Mucosa of stomach (tissue), 1 donor: Measurements from ENCODE around the gene NBPF15.
"Not testable (repeated sequence)": the region's sequence is repeated elsewhere in the genome, so short reads cannot be mapped to it uniquely, and the experiment has no call there.

Experiments used
- H3K27me3 ChIP-seq: one replicate; pipeline ENCODE4 v1.7.0; 2013; ENCODE audit warnings: mild to moderate bottlenecking, low read length; ENCODE audit not compliant: control insufficient read depth, insufficient read depth
- H3K36me3 ChIP-seq: one replicate; pipeline ENCODE4 v1.7.0; 2013; ENCODE audit warnings: low read length; ENCODE audit not compliant: control insufficient read depth, insufficient read depth
- H3K4me1 ChIP-seq: one replicate; pipeline ENCODE4 v1.7.0; 2013; ENCODE audit warnings: mild to moderate bottlenecking, low read length; ENCODE audit not compliant: control insufficient read depth, insufficient read depth
- H3K4me3 ChIP-seq: one replicate; pipeline ENCODE4 v1.7.0; 2013; ENCODE audit warnings: low read length
- H3K9ac ChIP-seq: one replicate; pipeline ENCODE4 v1.7.0; 2013; ENCODE audit warnings: mild to moderate bottlenecking, low read length, moderate library complexity
- H3K9me3 ChIP-seq: one replicate; pipeline ENCODE4 v1.7.0; 2013; ENCODE audit warnings: mild to moderate bottlenecking, low read length, moderate library complexity; ENCODE audit not compliant: control insufficient read depth
- donor health status: Pancreatic carcinoma.

The NBPF15 gene, protein sequence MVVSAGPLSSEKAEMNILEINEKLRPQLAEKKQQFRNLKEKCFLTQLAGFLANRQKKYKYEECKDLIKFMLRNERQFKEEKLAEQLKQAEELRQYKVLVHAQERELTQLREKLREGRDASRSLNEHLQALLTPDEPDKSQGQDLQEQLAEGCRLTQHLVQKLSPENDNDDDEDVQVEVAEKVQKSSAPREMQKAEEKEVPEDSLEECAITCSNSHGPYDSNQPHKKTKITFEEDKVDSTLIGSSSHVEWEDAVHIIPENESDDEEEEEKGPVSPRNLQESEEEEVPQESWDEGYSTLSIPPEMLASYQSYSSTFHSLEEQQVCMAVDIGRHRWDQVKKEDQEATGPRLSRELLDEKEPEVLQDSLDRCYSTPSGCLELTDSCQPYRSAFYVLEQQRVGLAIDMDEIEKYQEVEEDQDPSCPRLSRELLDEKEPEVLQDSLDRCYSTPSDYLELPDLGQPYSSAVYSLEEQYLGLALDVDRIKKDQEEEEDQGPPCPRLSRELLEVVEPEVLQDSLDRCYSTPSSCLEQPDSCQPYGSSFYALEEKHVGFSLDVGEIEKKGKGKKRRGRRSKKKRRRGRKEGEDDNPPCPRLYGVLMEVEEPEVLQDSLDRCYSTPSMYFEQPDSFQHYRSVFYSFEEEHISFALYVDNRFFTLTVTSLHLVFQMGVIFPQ

DNA sequence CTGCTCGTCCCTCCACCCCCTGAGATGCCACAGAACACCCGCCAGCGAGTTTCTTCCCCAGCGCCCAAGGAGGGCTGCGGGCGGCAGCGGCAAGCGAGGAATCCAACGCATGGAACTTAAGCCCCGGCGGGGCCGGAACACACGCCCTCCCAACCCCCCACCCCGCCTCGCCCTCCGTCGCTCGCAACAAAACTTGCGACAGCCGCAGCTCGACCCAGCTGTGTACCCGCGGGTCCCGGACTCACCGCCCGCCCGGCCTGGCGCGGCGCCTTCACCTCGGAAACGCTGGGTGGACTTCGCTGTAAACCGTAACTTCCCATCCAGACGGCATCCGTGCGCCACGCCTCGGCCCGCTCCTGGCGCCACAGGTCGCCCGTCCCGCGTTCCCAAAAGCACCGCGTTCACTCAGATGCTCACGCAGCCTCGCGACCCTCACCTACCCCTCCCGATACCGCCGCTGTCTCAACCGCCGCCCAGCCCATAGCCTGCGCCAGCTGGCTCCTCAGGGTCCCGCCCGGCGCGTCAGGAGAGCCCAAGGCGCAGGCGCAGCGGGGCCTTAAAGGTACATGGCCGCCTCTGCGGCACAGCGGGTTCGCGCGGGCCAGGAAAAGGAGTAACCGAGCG, at the start of gene NBPF15:
TSS of gene NBPF15 (minus strand) at position 534 of the 624 bp plus-strand sequence. CDS start 21,666 bp downstream, outside the sequence.
- not testable (repeated sequence) for H3K9me3 ChIP-seq

GRCh38 chr1:144496429-144496828, 35.0 kb upstream of the NBPF15 start:
- H3K9ac ChIP-seq, H3K36me3 ChIP-seq, H3K9me3 ChIP-seq, H3K27me3 ChIP-seq, H3K4me1 ChIP-seq, H3K4me3 ChIP-seq: not testable (repeated sequence)

More for the DNA sequence above, at the start of gene NBPF15:
- not testable (repeated sequence) for H3K36me3 ChIP-seq, H3K4me3 ChIP-seq, H3K4me1 ChIP-seq, H3K9ac ChIP-seq, H3K27me3 ChIP-seq

DNA sequence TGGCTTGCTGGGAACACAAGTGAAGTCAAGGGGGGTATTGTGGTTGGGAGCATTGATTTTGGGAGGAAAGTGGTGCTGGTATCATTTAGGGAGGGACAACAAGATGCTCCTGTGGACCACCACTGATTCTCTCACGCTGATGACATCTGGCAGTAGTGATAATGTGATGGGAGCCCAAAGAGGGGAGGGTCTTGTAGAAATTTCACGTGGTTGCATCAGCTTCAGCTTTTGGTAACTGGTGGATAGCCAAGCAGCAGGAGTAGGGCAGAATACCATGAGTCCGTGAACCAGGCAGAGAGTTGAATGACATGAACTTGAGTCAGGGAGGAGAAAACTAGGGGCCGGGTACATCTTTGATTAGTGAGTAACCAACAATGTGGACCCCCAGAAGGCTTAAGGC, 32.7 kb upstream of the NBPF15 start:
- not testable (repeated sequence) for H3K36me3 ChIP-seq, H3K9ac ChIP-seq, H3K4me3 ChIP-seq, H3K9me3 ChIP-seq, H3K4me1 ChIP-seq, H3K27me3 ChIP-seq

DNA sequence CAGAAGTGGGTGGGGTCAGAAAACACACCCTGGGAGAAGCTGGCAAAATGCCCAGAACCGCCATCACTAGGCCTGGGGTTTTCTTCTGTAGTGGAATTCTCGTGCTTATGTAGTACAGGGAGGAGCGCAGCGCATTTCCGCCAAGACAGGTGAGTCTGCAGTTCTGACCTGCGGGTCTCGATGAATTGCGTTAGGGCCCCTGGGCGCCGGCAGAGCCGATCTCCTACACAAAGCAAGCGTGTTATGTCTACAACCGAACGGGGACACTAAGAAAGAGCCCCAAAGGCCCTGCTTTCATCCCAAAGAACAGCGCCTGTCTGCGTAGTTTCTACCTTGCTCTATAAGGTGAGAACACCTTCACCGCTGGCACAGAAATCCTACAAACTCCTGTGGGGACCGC, 28.9 kb upstream of the NBPF15 start:
- H3K36me3 ChIP-seq, H3K9me3 ChIP-seq, H3K4me1 ChIP-seq, H3K9ac ChIP-seq, H3K27me3 ChIP-seq, H3K4me3 ChIP-seq: not testable (repeated sequence)

- not testable (repeated sequence) for H3K9ac ChIP-seq, H3K36me3 ChIP-seq, H3K4me3 ChIP-seq, H3K9me3 ChIP-seq, H3K27me3 ChIP-seq, H3K4me1 ChIP-seq
These were observed 25.5 kb upstream of the NBPF15 start for GRCh38 chr1:144487002-144487401.

GRCh38 chr1:144485048-144485993, 23.9 kb upstream of the NBPF15 start:
- not testable (repeated sequence) for H3K36me3 ChIP-seq, H3K9ac ChIP-seq, H3K9me3 ChIP-seq, H3K4me3 ChIP-seq, H3K4me1 ChIP-seq, H3K27me3 ChIP-seq

DNA sequence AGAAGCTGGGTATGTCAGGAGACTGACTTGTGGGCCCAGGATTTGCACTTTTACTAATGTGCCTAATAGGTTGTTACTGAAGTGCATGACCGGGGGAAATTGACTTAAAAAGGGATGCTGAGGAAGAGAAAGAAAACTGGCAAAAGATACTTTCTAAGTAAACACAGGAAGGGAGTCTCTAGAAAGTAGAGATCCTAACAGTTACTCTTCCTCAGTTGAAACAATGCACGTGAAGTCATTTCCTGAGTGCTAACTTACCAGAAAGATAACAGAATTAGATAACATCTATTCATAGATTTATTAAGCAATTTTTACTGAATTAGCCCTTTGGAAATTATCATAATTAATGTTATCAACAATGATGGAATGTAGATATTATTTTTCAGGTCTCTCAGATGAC, 12.4 kb upstream of the NBPF15 start:
- H3K4me3 ChIP-seq, H3K9me3 ChIP-seq, H3K9ac ChIP-seq, H3K27me3 ChIP-seq, H3K4me1 ChIP-seq, H3K36me3 ChIP-seq: not testable (repeated sequence)

GRCh38 chr1:144471434-144471833, 10.0 kb upstream of the NBPF15 start:
- not testable (repeated sequence) for H3K9ac ChIP-seq, H3K4me3 ChIP-seq, H3K36me3 ChIP-seq, H3K4me1 ChIP-seq, H3K9me3 ChIP-seq, H3K27me3 ChIP-seq

GRCh38 chr1:144461778-144462177, 309 bp upstream of the NBPF15 start:
- not testable (repeated sequence) for H3K36me3 ChIP-seq, H3K9ac ChIP-seq, H3K4me3 ChIP-seq, H3K4me1 ChIP-seq, H3K9me3 ChIP-seq, H3K27me3 ChIP-seq

- not testable (repeated sequence) for H3K9me3 ChIP-seq, H3K27me3 ChIP-seq, H3K4me1 ChIP-seq, H3K36me3 ChIP-seq, H3K9ac ChIP-seq, H3K4me3 ChIP-seq
These were observed 783 bp downstream of the NBPF15 start for GRCh38 chr1:144460686-144461085.

GRCh38 chr1:144442402-144442801, 19.1 kb downstream of the NBPF15 start:
- H3K4me1 ChIP-seq, H3K36me3 ChIP-seq: not testable (repeated sequence)

DNA sequence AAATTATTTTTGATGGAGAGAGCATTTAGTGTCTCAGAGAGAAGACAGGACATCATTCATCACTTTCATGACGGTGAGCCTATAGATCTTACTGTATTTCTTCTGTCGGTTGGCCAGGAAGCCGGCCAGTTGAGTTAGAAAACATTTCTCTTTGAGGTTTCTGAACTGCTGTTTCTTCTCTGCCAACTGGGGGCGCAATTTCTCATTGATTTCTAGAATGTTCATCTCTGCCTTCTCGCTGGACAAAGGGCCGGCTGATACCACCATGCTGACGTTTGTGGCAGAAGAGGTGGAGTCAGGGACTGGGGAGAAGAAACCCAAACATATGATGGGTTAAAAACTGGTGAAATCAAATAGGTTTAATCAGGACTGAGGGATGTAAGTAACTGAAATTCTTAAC, 21.7 kb downstream of the NBPF15 start:
- not testable (repeated sequence) for H3K4me3 ChIP-seq, H3K36me3 ChIP-seq, H3K27me3 ChIP-seq, H3K9me3 ChIP-seq, H3K4me1 ChIP-seq, H3K9ac ChIP-seq

More at GRCh38 chr1:144442402-144442801, 19.1 kb downstream of the NBPF15 start:
- H3K27me3 ChIP-seq, H3K9ac ChIP-seq, H3K4me3 ChIP-seq, H3K9me3 ChIP-seq: not testable (repeated sequence)
